Dermis microvascular lymphatic vessel endothelial cell (primary cell): ENCODE data around the gene LAMA1. TPM values are rescaled to one million over a fixed set of nuclear protein-coding genes. Genes with fewer than 3 reads are reported as not detected.
"Not testable (repeated sequence)": the region's sequence is repeated elsewhere in the genome, so short reads cannot be mapped to it uniquely, and the experiment has no call there.

ENCODE experiments used
- DNase-seq, 2 donors: peaks; one replicate each; pipeline versions ENCODE4 v3.0.0 to v3.0.0-alpha.2; 2010; ENCODE audit warnings: low read depth in 2 of 2
- total RNA-seq: library from RNA; depleted of rRNA; stranded (reverse); fragments of >200 nt; gene quantifications from 2 replicates; pipeline ENCODE4 v1.2.1, GENCODE V29; 2014

The LAMA1 gene
- 0.13 and 0.25 TPM in 2 replicates for total RNA-seq

- DNase-seq, result no peak
Observed at GRCh38 chr18:7117390-7118355, at the start of gene LAMA1. LAMA1 (minus strand) TSS chr18:7117797; CDS start chr18:7117720, 77 bp downstream.

GRCh38 chr18:7165846-7166393 lies 48.3 kb upstream of the LAMA1 start:
- DNase-seq, result no peak

- no peak for DNase-seq
Observed at GRCh38 chr18:7164323-7165004, 46.9 kb upstream of the LAMA1 start.

- DNase-seq, result no peak
Observed at GRCh38 chr18:7158216-7158615, 40.6 kb upstream of the LAMA1 start.

- no peak for DNase-seq
Observed at GRCh38 chr18:7157760-7158159, 40.2 kb upstream of the LAMA1 start.

GRCh38 chr18:7155887-7156286 lies 38.3 kb upstream of the LAMA1 start:
- no peak for DNase-seq

- no peak for DNase-seq
Observed at GRCh38 chr18:7155092-7155491, 37.5 kb upstream of the LAMA1 start.

- DNase-seq, result no peak
Observed at GRCh38 chr18:7152440-7152839, 34.8 kb upstream of the LAMA1 start.

GRCh38 chr18:7147399-7147798 lies 29.8 kb upstream of the LAMA1 start:
- DNase-seq, result no peak

GRCh38 chr18:7146067-7146466 lies 28.5 kb upstream of the LAMA1 start:
- DNase-seq, result no peak

- DNase-seq, result not testable (repeated sequence)
Observed at GRCh38 chr18:7144921-7145320, 27.3 kb upstream of the LAMA1 start.

- DNase-seq, result no peak
Observed at GRCh38 chr18:7141287-7141686, 23.7 kb upstream of the LAMA1 start.

GRCh38 chr18:7139409-7139808 lies 21.8 kb upstream of the LAMA1 start:
- DNase-seq, result no peak

- no peak for DNase-seq
Observed at GRCh38 chr18:7133181-7133580, 15.6 kb upstream of the LAMA1 start.

GRCh38 chr18:7132356-7133150 lies 15.0 kb upstream of the LAMA1 start:
- DNase-seq, result no peak

- DNase-seq, result no peak
Observed at GRCh38 chr18:7122376-7122775, 4.8 kb upstream of the LAMA1 start.

- no peak for DNase-seq
Observed at GRCh38 chr18:7116792-7117389, 706 bp downstream of the LAMA1 start.

- DNase-seq, result no peak
Observed at GRCh38 chr18:7116001-7116730, 1.4 kb downstream of the LAMA1 start.

GRCh38 chr18:7112936-7113335 lies 4.7 kb downstream of the LAMA1 start:
- DNase-seq, result no peak

- DNase-seq, result no peak
Observed at GRCh38 chr18:7111134-7111533, 6.5 kb downstream of the LAMA1 start.
